GM23248 (cell line): Measurements from ENCODE around the gene TBC1D10A.

ENCODE experiments used
- EZH2 ChIP-seq: fragments of 200-600 bp; sonication (generic); IDR thresholded peaks from 2 replicates; pipeline ENCODE4 v1.6.1; 2018; ENCODE audit warnings: antibody characterized with exemption, mild to moderate bottlenecking; ENCODE audit not compliant: insufficient read depth, poor library complexity, severe bottlenecking
- EZH2phosphoT487 ChIP-seq: fragments of 200-600 bp; sonication (generic); IDR thresholded peaks from 2 replicates; pipeline ENCODE4 v1.6.1; 2018; ENCODE audit warnings: antibody characterized with exemption, moderate library complexity, mild to moderate bottlenecking, low read depth; ENCODE audit not compliant: insufficient read depth

GRCh38 chr22:30348404-30348803 is 21.7 kb upstream of the TBC1D10A start:
- no peak for TF ChIP-seq EZH2phosphoT487
- no peak for TF ChIP-seq EZH2
